PC-9 (cell line): ENCODE measurements around the gene ATP2B3. TPM values are rescaled to one million over a fixed set of nuclear protein-coding genes. Genes with fewer than 3 reads are reported as not detected.

Source experiments
- BruUV-seq: library from RNA; stranded (reverse); fragments of 400-500 nt; replicated peaks from 2 replicates; lab custom pipeline; 2021; lab: Mats Ljungman, UMichigan
- CTCF ChIA-PET: fragments of 300-600 bp; sonication (Branson Sonifier 250); formaldehyde crosslinking; loops from one replicate; lab custom pipeline; 2022; ENCODE audit warnings: antibody characterized with exemption; lab: Charles Lee
- POLR2A ChIA-PET: fragments of 300-600 bp; sonication (Branson Sonifier 250); formaldehyde crosslinking; loops from one replicate; lab custom pipeline; 2022; ENCODE audit warnings: antibody characterized with exemption; ENCODE audit not compliant: unreplicated experiment; lab: Charles Lee
- DNase-seq, 2 experiments: peaks; one replicate each; pipeline versions ENCODE4 v3.0.0 to v3.0.0-alpha.2; 2015 to 2022; ENCODE audit warnings: mixed read lengths in 1 of 2
- H2AFZ ChIP-seq: fragments of 200-600 bp; sonication (generic); 2 replicates; pipeline ENCODE4 v1.8.1; 2017; ENCODE audit warnings: antibody characterized with exemption
- H3F3A ChIP-seq: fragments of 200-600 bp; sonication (generic); 2 replicates; pipeline ENCODE4 v1.8.1; 2017; ENCODE audit warnings: antibody characterized with exemption, mild to moderate bottlenecking, low read depth; ENCODE audit not compliant: insufficient read depth
- H3K27ac ChIP-seq: fragments of 200-600 bp; sonication (generic); 2 replicates; pipeline ENCODE4 v1.6.1; 2016; ENCODE audit warnings: mixed run types
- H3K27me3 ChIP-seq: fragments of 200-600 bp; sonication (generic); 2 replicates; pipeline ENCODE4 v1.6.1; 2016; ENCODE audit warnings: low read depth, mixed run types; ENCODE audit not compliant: insufficient read depth
- H3K36me3 ChIP-seq: fragments of 200-600 bp; sonication (generic); 2 replicates; pipeline ENCODE4 v1.6.1; 2016; ENCODE audit warnings: low read depth, mixed run types
- H3K4me1 ChIP-seq: fragments of 200-600 bp; sonication (generic); replicated peaks from 2 replicates; pipeline ENCODE4 v1.6.1; 2016; ENCODE audit warnings: mixed run types; ENCODE audit not compliant: insufficient read depth
- H3K4me2 ChIP-seq: fragments of 200-600 bp; sonication (generic); 2 replicates; pipeline ENCODE4 v1.6.1; 2017; ENCODE audit warnings: mixed run types
- H3K4me3 ChIP-seq: fragments of 200-600 bp; sonication (generic); 2 replicates; pipeline ENCODE4 v1.6.1; 2016; ENCODE audit warnings: mixed run types
- H3K79me2 ChIP-seq: fragments of 200-600 bp; sonication (generic); 2 replicates; pipeline ENCODE4 v1.6.1; 2017; ENCODE audit warnings: low read depth, mixed run types
- H3K9me2 ChIP-seq: fragments of 200-600 bp; sonication (generic); 2 replicates; pipeline ENCODE4 v1.8.1; 2017; ENCODE audit warnings: mild to moderate bottlenecking; ENCODE audit not compliant: insufficient read depth
- H3K9me3 ChIP-seq: fragments of 200-600 bp; sonication (generic); 2 replicates; pipeline ENCODE4 v1.8.1; 2016; ENCODE audit warnings: low read depth; ENCODE audit not compliant: insufficient read depth
- H4K20me1 ChIP-seq: fragments of 200-600 bp; sonication (generic); 2 replicates; pipeline ENCODE4 v1.8.1; 2017; ENCODE audit not compliant: insufficient read depth
- CTCF ChIP-seq: fragments of 200-600 bp; sonication (generic); conservative IDR thresholded peaks from 2 replicates; pipeline ENCODE4 v1.6.1; 2017; ENCODE audit warnings: mixed run types, antibody characterized with exemption, mild to moderate bottlenecking, moderate library complexity
- EZH2 ChIP-seq: fragments of 200-600 bp; sonication (generic); IDR thresholded peaks from 2 replicates; pipeline ENCODE4 v1.8.0; 2017; ENCODE audit warnings: antibody characterized with exemption, low read depth
- intact Hi-C: fragments of 100-400 bp; cut with micrococcal nuclease; formaldehyde crosslinking; loops from one replicate; pipeline ENCODE4 v1.10.0; 2022; ENCODE audit not compliant: unreplicated experiment
- total RNA-seq: library from RNA; stranded (reverse); gene quantifications from 2 replicates; pipeline ENCODE4 v1.2.3, GENCODE V29; 2021

Gene ATP2B3
- total RNA-seq, 1 experiment from 2014 or later: not detected

GRCh38 chrX:153524234-153524633 is 6.8 kb downstream of the ATP2B3 start:
- Histone ChIP-seq H3K4me1 (no peaks in the 10 kb centered on the region), H3K36me3 (no peaks in the 10 kb centered on the region), H3K27me3 (peaks cover 37% of the 10 kb centered on the region), H3F3A (no peaks in the 10 kb centered on the region), H3K4me3 (no peak overlapping the region), H4K20me1 (no peaks in the 10 kb centered on the region), H3K27ac (no peak overlapping the region), H3K4me2 (no peak overlapping the region), H3K9me3 (no peaks in the 10 kb centered on the region), H3K79me2 (no peaks in the 10 kb centered on the region), H3K9me2 (no peaks in the 10 kb centered on the region), H2AFZ (no peak overlapping the region)
- intact Hi-C loops: no loop called here
- DNase-seq: no peak
- POLR2A ChIA-PET: no interaction called here
- no peak for TF ChIP-seq CTCF
- TF ChIP-seq EZH2: no peak
- no TSS peak for BruUV-seq
- CTCF ChIA-PET: no interaction called here

GRCh38 chrX:153525451-153525850 is 8.0 kb downstream of the ATP2B3 start:
- no TSS peak for BruUV-seq
- H2AFZ ChIP-seq: no peak overlapping the region
- H3K27me3 ChIP-seq: peaks cover 35% of the 10 kb centered on the region
- no peak overlapping the region for H3K27ac ChIP-seq
- no peak overlapping the region for H3K4me2 ChIP-seq
- no peaks in the 10 kb centered on the region for H3K4me1 ChIP-seq
- DNase-seq: no peak
- ChIA-PET CTCF (no interaction called here), POLR2A (no interaction called here)
- H3K36me3 ChIP-seq: no peaks in the 10 kb centered on the region
- TF ChIP-seq CTCF (no peak), EZH2 (no peak)
- no peaks in the 10 kb centered on the region for H3K79me2 ChIP-seq
- H3K9me3 ChIP-seq: no peaks in the 10 kb centered on the region
- intact Hi-C loops: no loop called here
- H3F3A ChIP-seq: no peaks in the 10 kb centered on the region
- H4K20me1 ChIP-seq: no peaks in the 10 kb centered on the region
- H3K9me2 ChIP-seq: no peaks in the 10 kb centered on the region
- no peak overlapping the region for H3K4me3 ChIP-seq

- ChIA-PET CTCF (no interaction called here), POLR2A (no interaction called here)
- H3F3A ChIP-seq: no peaks in the 10 kb centered on the region
- no peak overlapping the region for H2AFZ ChIP-seq
- H3K4me1 ChIP-seq: no peaks in the 10 kb centered on the region
- TF ChIP-seq CTCF: no peak
- TF ChIP-seq EZH2: no peak
- no peak for DNase-seq
- no peak overlapping the region for H3K4me2 ChIP-seq
- H3K79me2 ChIP-seq: no peaks in the 10 kb centered on the region
- H3K9me3 ChIP-seq: no peaks in the 10 kb centered on the region
- H3K27ac ChIP-seq: no peak overlapping the region
- BruUV-seq: no TSS peak
- H4K20me1 ChIP-seq: no peaks in the 10 kb centered on the region
- no peaks in the 10 kb centered on the region for H3K9me2 ChIP-seq
- H3K4me3 ChIP-seq: no peak overlapping the region
- H3K27me3 ChIP-seq: peaks cover 29% of the 10 kb centered on the region
- intact Hi-C loops: no loop called here
- no peaks in the 10 kb centered on the region for H3K36me3 ChIP-seq
Measured at GRCh38 chrX:153526042-153526441, 8.6 kb downstream of the ATP2B3 start.
